GM12878 (cell line): ENCODE data around the gene KHK. TPM values are rescaled to one million over a fixed set of nuclear protein-coding genes. Genes with fewer than 3 reads are reported as not detected.

ENCODE experiments used
- ATAC-seq: fragments of 200-7000 bp; cut with Tn5 transposase; 3 replicates; pipeline ENCODE4 v1.9.1; 2020; ENCODE audit warnings: mild to moderate bottlenecking, moderate library complexity
- BruUV-seq: library from RNA; stranded (reverse); fragments of 400-500 nt; replicated peaks from 2 replicates; lab custom pipeline; 2021; lab: Mats Ljungman, UMichigan
- CTCF ChIA-PET: fragments of 300-600 bp; sonication (Branson Sonifier 250); formaldehyde crosslinking; extraction: SDS; loops from one replicate; lab custom pipeline; 2021; ENCODE audit warnings: inconsistent platforms; lab: Yijun Ruan, JAX
- POLR2A ChIA-PET: fragments of 350-600 bp; formaldehyde crosslinking; extraction: SDS; loops from one replicate; lab custom pipeline; 2021; ENCODE audit warnings: inconsistent platforms; lab: Charles Lee
- RAD21 ChIA-PET: fragments of 300-600 bp; sonication (Branson Sonifier 250); formaldehyde crosslinking; loops from one replicate; lab custom pipeline; 2023; ENCODE audit warnings: antibody characterized with exemption; ENCODE audit not compliant: unreplicated experiment; lab: Charles Lee
- SMC1A ChIA-PET: fragments of 300-600 bp; sonication (Branson Sonifier 250); formaldehyde crosslinking; loops from one replicate; lab custom pipeline; 2023; ENCODE audit not compliant: unreplicated experiment, uncharacterized antibody; lab: Charles Lee
- DNase-seq: peaks from one replicate; pipeline ENCODE4 v3.0.0-alpha.2; 2011; ENCODE audit warnings: low read depth, low spot score
- FAIRE-seq: peaks from 3 replicates; lab custom pipeline; 2011; peaks lifted over from hg19 to GRCh38; lab: Jason Lieb, UNC
- H2AFZ ChIP-seq: 2 replicates; pipeline ENCODE4 v1.6.0; 2011; ENCODE audit warnings: low read depth, low read length, control low read depth; ENCODE audit not compliant: control insufficient read depth
- H3K27ac ChIP-seq: 2 replicates; pipeline ENCODE4 v1.5.1; 2011; ENCODE audit warnings: control low read depth; ENCODE audit not compliant: control insufficient read depth, insufficient read depth
- H3K27me3 ChIP-seq, 2 experiments: replicated peaks in 1 of 2; 2 replicates each; pipeline versions ENCODE4 v1.6.0 to v1.6.1; 2011; ENCODE audit warnings: low read length in 1 of 2; ENCODE audit not compliant: control insufficient read depth in 2 of 2, insufficient read depth in 2 of 2
- H3K36me3 ChIP-seq, 2 experiments: 2 replicates each; pipeline ENCODE4 v1.5.1; 2011; ENCODE audit warnings: low read length in 1 of 2; ENCODE audit not compliant: control insufficient read depth in 2 of 2, insufficient read depth in 2 of 2
- H3K4me1 ChIP-seq: 2 replicates; pipeline ENCODE4 v1.6.1; 2011; ENCODE audit warnings: mild to moderate bottlenecking, low read length, moderate library complexity, mixed read lengths; ENCODE audit not compliant: control insufficient read depth, insufficient read depth
- H3K4me2 ChIP-seq: 2 replicates; pipeline ENCODE4 v1.6.0; 2011; ENCODE audit warnings: control low read depth; ENCODE audit not compliant: control insufficient read depth, insufficient read depth
- H3K4me3 ChIP-seq: fragments of 200-600 bp; sonication (generic); 2 replicates; pipeline ENCODE4 v1.5.1; 2016
- H3K79me2 ChIP-seq: 2 replicates; pipeline ENCODE4 v1.6.0; 2011; ENCODE audit warnings: low read length; ENCODE audit not compliant: control insufficient read depth, insufficient read depth
- H3K9ac ChIP-seq: 2 replicates; pipeline ENCODE4 v1.8.0; 2011; ENCODE audit warnings: low read length, control low read depth, mixed read lengths; ENCODE audit not compliant: control insufficient read depth, insufficient read depth
- H3K9me3 ChIP-seq: replicated peaks from 3 replicates; pipeline ENCODE4 v1.5.1; 2011; ENCODE audit warnings: mild to moderate bottlenecking, low read length; ENCODE audit not compliant: control insufficient read depth, insufficient read depth
- H4K20me1 ChIP-seq: 2 replicates; pipeline ENCODE4 v1.6.0; 2011; ENCODE audit not compliant: control insufficient read depth, insufficient read depth
- EGR1 ChIP-seq, 2 experiments: IDR thresholded peaks; 1 replicate in 1 of 2; 2 replicates in 1 of 2; pipeline ENCODE4 v1.6.1; 2011 to 2012; ENCODE audit warnings: low read depth in 2 of 2, low read length in 2 of 2, borderline replicate concordance in 1 of 2, mild to moderate bottlenecking in 1 of 2, moderate library complexity in 1 of 2
- POLR2A ChIP-seq: IDR thresholded peaks from 2 replicates; pipeline ENCODE4 v1.6.1; 2011; ENCODE audit warnings: low read depth, mild to moderate bottlenecking, low read length
- RAD51 ChIP-seq: fragments of 450-650 bp; IDR thresholded peaks from 2 replicates; pipeline ENCODE4 v1.6.1; 2016; ENCODE audit warnings: moderate library complexity, mild to moderate bottlenecking, inconsistent platforms
- SPI1 ChIP-seq: IDR thresholded peaks from 2 replicates; pipeline ENCODE4 v1.6.1; 2011; ENCODE audit warnings: low read depth, mild to moderate bottlenecking, low read length, moderate library complexity, borderline replicate concordance; ENCODE audit not compliant: insufficient read depth
- WGBS: methylation state at CpG from one replicate; pipeline ENCODE4 v1.1.6; 2016; ENCODE audit warnings: low lambda C conversion rate; ENCODE audit not compliant: insufficient replicate concordance, insufficient coverage; ENCODE audit errors: missing lambda C conversion rate; 5-methylcytosine and 5-hydroxymethylcytosine counted together
- in situ Hi-C: fragments of 300-500 bp; cut with MboI; formaldehyde crosslinking; loops from 9 replicates; pipeline ENCODE4 v1.14.3; 2018; ENCODE audit warnings: mixed read lengths
- intact Hi-C: fragments of 100-400 bp; cut with micrococcal nuclease; formaldehyde crosslinking; loops from one replicate; pipeline ENCODE4 v1.14.2; 2022; ENCODE audit not compliant: unreplicated experiment
- polyA plus RNA-seq, 11 experiments: library from polyadenylated mRNA; depleted of rRNA in 4 of 11; unstranded in 6 of 11; stranded (reverse) in 5 of 11; fragments of >200 nt; fragmentation: Nextera tagmentation in 4 of 11; fragmentation: Illumina TruSeq in 1 of 11; extraction: Ambion mirVana in 4 of 11; extraction: Trizol in 1 of 11; gene quantifications; 1 replicate in 1 of 11; 2 replicates in 10 of 11; pipeline versions ENCODE4 v1.2.1 to v1.2.3, GENCODE V29; 2011 to 2016; ENCODE audit warnings: inconsistent platforms in 2 of 11, missing spikeins in 2 of 11, low read depth in 1 of 11
- total RNA-seq, 4 experiments: library from RNA; depleted of rRNA in 3 of 4; stranded (reverse); fragments of >200 nt in 3 of 4; fragmentation: Illumina TruSeq in 1 of 4; extraction: Trizol in 1 of 4; gene quantifications; 2 replicates each; pipeline versions ENCODE4 v1.2.1 to v1.2.3, GENCODE V29; 2013 to 2021

KHK gene
- total and polyA plus RNA-seq, 10 of the 15 experiments (the other 5 are each of a cell fraction or from before 2014, with no cell fraction given) = 0.31 to 11.8 (median 3.9) TPM

- peak; percentile 93 for TF ChIP-seq SPI1
- 0 out of 3 replicates have a peak, but pooled peaks of 1 of the 2 experiments have one; percentile 16 for TF ChIP-seq EGR1 (IDR thresholded peaks at IDR 0.05; ENCODE audit: borderline replicate concordance in 1 of 2, low read depth in 2 of 2, low read length in 2 of 2)
These were observed 44.4 kb upstream of the KHK start (continued) for GRCh38 chr2:27042159-27042661.

- Histone ChIP-seq H3K9ac (no peak overlapping the region), H3K4me2 (no peak overlapping the region), H3K36me3 (peaks cover 22 to 27% of the 10 kb centered on the region in 2 experiments), H4K20me1 (no peaks in the 10 kb centered on the region), H3K4me1 (peaks cover 33% of the 10 kb centered on the region), H2AFZ (no peak overlapping the region), H3K4me3 (no peak overlapping the region), H3K9me3 (no peaks in the 10 kb centered on the region), H3K27me3 (no peaks in the 10 kb centered on the region), H3K79me2 (no peaks in the 10 kb centered on the region), H3K27ac (no peak overlapping the region)
- RAD21 ChIA-PET = interaction anchor here (0.6 to 4.1 kb wide), 2 partner anchors 8 to 39 kb away, joined by 3 to 31 read pairs; partner anchors contain the start of gene AGBL5
- DNase-seq = no peak
- BruUV-seq = no TSS peak
- in situ Hi-C loops = no loop called here
- CTCF ChIA-PET = interaction anchor here (1.1 kb wide), 1 partner anchor 81 kb away, joined by 3 read pairs; no protein-coding TSS in a partner anchor
- intact Hi-C loops = no loop called here
- POLR2A ChIA-PET = interaction anchor here (0.8 to 1.4 kb wide), 3 partner anchors 8 to 10 kb away, joined by 4 read pairs; partner anchors contain the start of gene AGBL5
- FAIRE-seq = peak; percentile 57
- WGBS = 83% methylated on average over 7 of the region's 7 CpGs
- TF ChIP-seq RAD51 (no peak), POLR2A (peak; percentile 54; the same call in 1 of the 2 replicates)
- SMC1A ChIA-PET = interaction anchor here (0.8 to 2.8 kb wide), 6 partner anchors 8 to 74 kb away, joined by 3 to 15 read pairs (median 4); partner anchors contain the start of genes AGBL5 and TMEM214
- ATAC-seq = no peak
These were observed 43.5 kb upstream of the KHK start for GRCh38 chr2:27042985-27043634.
